ENCODE measurements around the gene CERS5.
A peak's percentile ranks its signal among the peaks of the same experiment; 100 is the strongest.

Gene CERS5

DNA sequence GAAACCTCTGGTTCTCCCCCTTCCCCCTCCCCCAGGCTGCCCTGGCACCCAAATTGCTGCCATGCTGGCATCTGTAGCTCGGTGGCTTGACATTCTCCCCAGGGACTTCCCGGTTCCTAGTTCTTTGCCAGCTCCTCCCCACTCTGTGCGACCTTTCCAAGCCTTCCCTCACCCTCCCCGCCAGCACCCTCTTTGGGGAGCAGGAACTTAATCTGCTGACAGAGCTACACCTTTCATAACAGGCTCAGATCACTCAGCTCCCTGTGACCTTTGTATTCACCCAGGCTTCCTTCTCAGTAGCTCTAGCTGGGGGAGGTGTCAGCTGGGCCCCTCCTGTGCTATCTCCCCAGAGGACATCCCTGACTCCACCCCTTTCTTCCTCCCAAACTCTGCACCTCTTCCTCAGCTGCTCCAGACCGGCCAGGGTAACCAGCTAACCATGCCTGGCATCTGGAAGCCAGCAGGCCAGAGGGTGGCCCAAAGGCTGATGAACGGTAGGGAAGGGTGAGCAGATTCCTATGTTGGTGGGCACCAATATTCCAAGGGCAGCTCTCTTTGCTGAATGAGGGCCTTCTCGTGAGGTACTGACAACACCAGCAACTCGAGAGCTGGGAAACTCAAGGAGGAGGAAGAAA lies 56.9 kb downstream of the CERS5 start:
- H3K27ac Mint-ChIP-seq = peak overlapping the region; percentile 97
- H3K36me3 Mint-ChIP-seq (ENCODE audit: low read depth) = peaks cover 20% of the 10 kb centered on the region
- H3K27me3 Mint-ChIP-seq = peaks cover 4% of the 10 kb centered on the region
- no peaks in the 10 kb centered on the region for H3K9me3 Mint-ChIP-seq
- intact Hi-C loops (cut with micrococcal nuclease) = loop anchor here (2.0 to 5.0 kb wide), 2 partner anchors 21 to 33 kb away; no protein-coding TSS in a partner anchor
- H3K4me1 Mint-ChIP-seq (ENCODE audit: low read depth) = peaks cover 24% of the 10 kb centered on the region
- H3K4me3 Mint-ChIP-seq = peak overlapping the region; percentile 2

DNA sequence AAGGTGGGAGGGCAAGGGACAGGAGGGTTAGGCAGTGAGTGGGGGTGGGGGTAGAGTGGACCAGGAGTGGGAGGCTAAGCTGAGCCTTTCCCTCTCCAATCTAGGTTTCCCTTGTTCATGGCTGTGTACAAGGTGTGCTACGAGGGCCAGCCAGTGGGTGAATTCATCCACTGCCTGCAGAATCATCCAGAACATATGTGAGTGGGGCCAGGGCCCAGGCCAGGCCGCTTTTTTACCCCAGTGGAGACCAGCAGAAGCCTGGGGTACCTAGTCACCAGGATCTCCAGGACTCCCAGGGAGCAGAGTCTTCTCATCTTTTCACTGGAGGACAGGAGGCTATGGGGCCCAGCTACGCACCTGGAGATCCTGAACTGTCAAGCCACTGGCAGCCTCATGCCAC lies 57.9 kb downstream of the CERS5 start:
- intact Hi-C loops (cut with micrococcal nuclease) = no loop called here
- Mint-ChIP-seq H3K4me3 (no peak overlapping the region), H3K4me1 (ENCODE audit: low read depth) (peaks cover 19% of the 10 kb centered on the region), H3K9me3 (no peaks in the 10 kb centered on the region), H3K27ac (peak overlapping the region; percentile 13), H3K36me3 (ENCODE audit: low read depth) (peaks cover 11% of the 10 kb centered on the region), H3K27me3 (peaks cover 7% of the 10 kb centered on the region)

DNA sequence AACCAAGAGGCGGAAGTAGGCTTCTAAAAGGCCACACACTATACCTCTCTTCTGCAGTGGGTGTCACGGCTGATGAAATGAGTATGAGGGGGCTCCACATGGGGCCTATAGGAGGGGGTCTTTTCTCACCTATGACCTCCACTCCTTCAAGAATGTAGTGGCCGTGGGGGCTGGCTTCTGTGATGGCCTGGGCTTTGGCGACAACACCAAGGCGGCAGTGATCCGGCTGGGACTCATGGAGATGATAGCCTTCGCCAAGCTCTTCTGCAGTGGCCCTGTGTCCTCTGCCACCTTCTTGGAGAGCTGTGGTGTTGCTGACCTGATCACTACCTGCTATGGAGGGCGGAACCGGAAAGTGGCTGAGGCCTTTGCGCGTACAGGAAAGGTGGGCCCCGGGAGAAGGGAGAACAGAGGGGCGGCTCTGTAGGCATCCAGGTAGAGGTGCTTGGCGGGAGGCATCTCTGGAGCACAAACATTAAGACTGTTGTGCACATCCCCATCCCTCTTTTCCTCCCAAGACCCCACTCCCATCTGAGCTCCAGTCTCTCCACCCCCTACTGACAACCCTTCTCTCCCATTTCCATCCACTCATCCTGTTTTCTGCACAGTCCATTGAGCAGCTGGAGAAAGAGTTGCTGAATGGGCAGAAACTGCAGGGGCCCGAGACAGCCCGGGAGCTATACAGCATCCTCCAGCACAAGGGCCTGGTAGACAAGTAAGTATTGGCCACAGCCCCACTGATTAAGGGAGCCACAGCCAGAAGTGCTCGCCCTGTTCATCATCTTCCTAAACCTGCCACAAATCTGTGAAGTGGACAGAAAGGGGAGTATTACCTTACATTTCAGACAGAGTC lies 59.5 kb downstream of the CERS5 start:
- Mint-ChIP-seq H3K27me3 (peaks cover 10% of the 10 kb centered on the region), H3K4me3 (no peak overlapping the region), H3K4me1 (ENCODE audit: low read depth) (peaks cover 22% of the 10 kb centered on the region), H3K36me3 (ENCODE audit: low read depth) (peaks cover 7% of the 10 kb centered on the region), H3K9me3 (no peaks in the 10 kb centered on the region), H3K27ac (no peak overlapping the region)
- intact Hi-C loops (cut with micrococcal nuclease) = no loop called here

DNA sequence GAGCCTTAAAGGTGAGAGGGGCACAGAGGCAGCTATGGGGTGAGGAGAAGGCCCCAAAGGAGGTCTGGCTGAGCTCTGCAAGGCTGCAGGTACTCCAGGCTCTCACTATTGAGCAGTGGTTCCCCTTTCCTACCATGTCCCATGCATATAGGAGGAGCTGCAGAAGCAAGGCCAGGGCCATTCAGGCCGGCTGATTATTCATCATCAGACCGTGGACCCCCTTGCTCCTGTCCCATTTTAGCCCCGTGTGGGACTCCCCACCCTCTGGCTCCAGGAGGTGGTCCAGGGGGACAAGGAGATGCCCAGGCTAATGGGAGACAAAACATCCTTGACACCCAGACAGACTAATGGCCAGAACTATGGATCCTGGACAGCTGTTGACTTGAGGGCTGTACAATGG lies 60.3 kb downstream of the CERS5 start:
- intact Hi-C loops (cut with micrococcal nuclease) = no loop called here
- Mint-ChIP-seq H3K27ac (no peak overlapping the region), H3K27me3 (peaks cover 10% of the 10 kb centered on the region), H3K4me1 (ENCODE audit: low read depth) (peaks cover 25% of the 10 kb centered on the region), H3K9me3 (no peaks in the 10 kb centered on the region), H3K36me3 (ENCODE audit: low read depth) (peaks cover 1% of the 10 kb centered on the region), H3K4me3 (no peak overlapping the region)

DNA sequence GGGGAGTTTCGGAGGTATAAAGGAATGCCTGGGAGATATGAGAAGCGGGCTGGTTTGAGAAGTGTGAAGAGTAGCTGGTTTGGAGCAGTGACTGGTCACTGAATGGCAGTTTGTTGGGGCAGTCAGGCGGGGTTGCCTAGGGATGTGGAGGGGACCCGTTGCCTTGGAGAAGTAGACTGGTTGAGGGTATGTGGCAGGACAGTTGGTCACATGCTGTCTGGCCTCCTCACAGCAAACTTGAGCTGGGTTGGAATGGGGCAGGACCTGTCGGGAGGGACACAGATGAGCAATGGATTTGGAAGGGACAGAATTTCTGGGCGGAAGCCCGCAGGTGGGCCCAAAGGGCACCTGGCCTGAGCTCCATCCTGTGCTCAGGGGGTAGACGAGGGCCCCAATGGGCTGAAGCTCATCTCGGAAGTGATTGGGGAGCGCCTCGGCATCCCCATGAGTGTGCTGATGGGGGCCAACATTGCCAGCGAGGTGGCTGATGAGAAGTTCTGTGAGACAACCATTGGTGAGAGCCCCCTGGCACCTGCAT lies 61.2 kb downstream of the CERS5 start:
- H3K27ac Mint-ChIP-seq = no peak overlapping the region
- H3K27me3 Mint-ChIP-seq = peaks cover 10% of the 10 kb centered on the region
- intact Hi-C loops (cut with micrococcal nuclease) = no loop called here
- peaks cover 10% of the 10 kb centered on the region for H3K36me3 Mint-ChIP-seq (ENCODE audit: low read depth)
- H3K9me3 Mint-ChIP-seq = no peaks in the 10 kb centered on the region
- H3K4me3 Mint-ChIP-seq = no peak overlapping the region
- H3K4me1 Mint-ChIP-seq (ENCODE audit: low read depth) = peaks cover 18% of the 10 kb centered on the region

DNA sequence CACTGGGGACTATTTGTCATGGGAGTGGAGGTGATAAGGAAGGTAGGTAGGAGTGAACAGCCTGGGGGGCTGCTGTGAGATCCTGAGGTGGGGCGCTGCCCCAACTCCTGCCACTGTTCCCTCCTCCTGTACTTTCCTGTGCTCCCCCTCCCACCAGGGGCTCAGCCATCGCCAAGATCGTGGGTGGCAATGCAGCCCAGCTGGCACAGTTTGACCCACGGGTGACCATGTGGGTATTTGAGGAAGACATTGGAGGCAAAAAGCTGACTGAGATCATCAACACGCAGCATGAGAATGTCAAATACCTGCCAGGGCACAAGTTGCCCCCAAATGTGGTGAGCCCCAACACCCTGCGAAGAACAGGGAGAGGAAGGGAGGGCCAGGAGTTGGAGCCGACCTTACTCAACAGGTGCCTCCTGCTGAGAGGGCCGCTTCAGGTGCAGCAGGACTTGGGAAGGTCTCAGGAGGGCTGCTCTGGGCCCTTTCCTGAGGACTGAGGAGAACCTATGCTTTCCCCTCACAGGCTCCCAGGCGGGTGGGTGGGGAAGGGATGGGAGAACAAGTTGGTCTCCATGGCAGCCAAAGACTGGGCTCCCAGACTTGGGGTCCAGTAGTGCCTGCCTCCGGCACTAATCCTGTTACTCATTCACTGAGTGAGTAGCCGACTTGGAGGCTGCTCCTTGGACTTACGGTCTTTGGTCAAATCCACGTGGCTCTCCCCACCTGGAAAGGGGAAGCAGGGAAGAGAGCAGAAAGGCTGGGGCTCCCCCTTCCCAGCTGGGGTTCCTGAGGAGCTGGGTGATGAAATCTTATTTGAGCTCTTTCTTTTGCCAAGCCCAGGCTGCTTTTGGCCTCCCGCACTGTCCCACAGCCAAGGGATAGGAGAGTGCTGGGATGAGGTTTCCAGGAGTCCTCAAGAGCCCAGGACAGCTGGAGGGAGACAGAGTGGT lies 62.5 kb downstream of the CERS5 start:
- no peaks in the 10 kb centered on the region for H3K9me3 Mint-ChIP-seq

DNA sequence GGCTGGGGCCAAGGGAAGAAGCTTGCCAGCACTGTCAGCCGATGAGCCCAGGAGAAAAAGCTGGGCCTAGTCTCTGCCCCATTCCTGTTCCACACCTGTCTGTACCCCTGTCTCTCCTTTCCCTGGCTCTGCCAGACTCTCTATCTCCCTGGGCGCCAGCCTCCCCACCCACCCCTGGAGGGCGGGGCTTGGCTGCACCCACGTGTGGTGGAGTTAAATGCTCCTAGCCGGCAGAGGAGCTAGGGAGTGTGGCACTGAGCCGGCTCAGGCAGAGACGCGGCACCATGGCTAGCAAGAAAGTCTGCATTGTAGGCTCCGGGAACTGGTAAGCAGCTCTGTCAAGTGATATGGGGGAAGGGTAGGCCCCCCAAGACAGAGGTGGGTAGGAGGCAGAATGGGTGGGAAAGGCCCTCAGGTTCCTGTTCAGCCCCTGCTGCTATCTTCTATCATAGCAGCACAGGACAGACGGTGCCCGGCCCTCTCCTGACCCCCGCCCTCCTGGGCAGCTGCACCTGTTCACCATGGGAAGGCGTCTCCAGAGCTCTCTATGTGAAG lies 63.3 kb downstream of the CERS5 start, which contains the start of gene GPD1:
Gene GPD1, plus strand, starts transcription at position 242 of the 555 bp plus-strand sequence. Its CDS starts 43 bp downstream, at position 285.
- peaks cover 8% of the 10 kb centered on the region for H3K4me1 Mint-ChIP-seq (ENCODE audit: low read depth)
- intact Hi-C loops (cut with micrococcal nuclease) = no loop called here
- peak within 1 kb of the TSS; percentile 12 for H3K27ac Mint-ChIP-seq
- H3K4me3 Mint-ChIP-seq = no peak within 1 kb of the TSS
- H3K27me3 Mint-ChIP-seq = peaks cover 10% of the 10 kb centered on the region
- peaks cover 30% of the 10 kb centered on the region for H3K36me3 Mint-ChIP-seq (ENCODE audit: low read depth)
- H3K9me3 Mint-ChIP-seq = no peaks in the 10 kb centered on the region

More for the DNA sequence above, 62.5 kb downstream of the CERS5 start:
- peak overlapping the region; percentile 12 for H3K27ac Mint-ChIP-seq
- H3K4me3 Mint-ChIP-seq = no peak overlapping the region
- intact Hi-C loops (cut with micrococcal nuclease) = no loop called here
- H3K27me3 Mint-ChIP-seq = peaks cover 10% of the 10 kb centered on the region
- H3K4me1 Mint-ChIP-seq (ENCODE audit: low read depth) = peaks cover 8% of the 10 kb centered on the region
- peaks cover 22% of the 10 kb centered on the region for H3K36me3 Mint-ChIP-seq (ENCODE audit: low read depth)

DNA sequence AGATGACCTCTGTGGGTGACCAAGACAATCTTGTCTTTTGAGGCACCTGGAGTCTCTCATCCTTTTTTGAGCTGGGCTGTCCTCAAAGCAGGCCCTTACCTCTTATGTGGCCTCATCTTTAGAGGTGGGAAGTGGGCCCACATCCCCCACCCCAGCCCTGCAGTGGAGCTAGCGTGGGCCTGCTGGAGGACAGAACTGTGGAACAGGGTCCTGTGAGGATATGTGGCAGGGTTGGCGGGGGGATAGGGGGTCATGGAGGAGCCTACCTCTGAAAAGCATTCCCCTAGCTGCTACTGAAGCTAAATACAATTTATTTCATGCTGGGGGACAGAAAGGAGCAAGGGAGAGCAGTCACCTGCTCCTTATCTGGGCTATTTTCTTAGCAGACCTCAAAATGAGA lies 63.8 kb downstream of the CERS5 start:
- peaks cover 8% of the 10 kb centered on the region for H3K4me1 Mint-ChIP-seq (ENCODE audit: low read depth)
- intact Hi-C loops (cut with micrococcal nuclease) = no loop called here
- no peak overlapping the region for H3K4me3 Mint-ChIP-seq
- H3K9me3 Mint-ChIP-seq = no peaks in the 10 kb centered on the region
- no peak overlapping the region for H3K27ac Mint-ChIP-seq
- peaks cover 35% of the 10 kb centered on the region for H3K36me3 Mint-ChIP-seq (ENCODE audit: low read depth)
- H3K27me3 Mint-ChIP-seq = peaks cover 10% of the 10 kb centered on the region

DNA sequence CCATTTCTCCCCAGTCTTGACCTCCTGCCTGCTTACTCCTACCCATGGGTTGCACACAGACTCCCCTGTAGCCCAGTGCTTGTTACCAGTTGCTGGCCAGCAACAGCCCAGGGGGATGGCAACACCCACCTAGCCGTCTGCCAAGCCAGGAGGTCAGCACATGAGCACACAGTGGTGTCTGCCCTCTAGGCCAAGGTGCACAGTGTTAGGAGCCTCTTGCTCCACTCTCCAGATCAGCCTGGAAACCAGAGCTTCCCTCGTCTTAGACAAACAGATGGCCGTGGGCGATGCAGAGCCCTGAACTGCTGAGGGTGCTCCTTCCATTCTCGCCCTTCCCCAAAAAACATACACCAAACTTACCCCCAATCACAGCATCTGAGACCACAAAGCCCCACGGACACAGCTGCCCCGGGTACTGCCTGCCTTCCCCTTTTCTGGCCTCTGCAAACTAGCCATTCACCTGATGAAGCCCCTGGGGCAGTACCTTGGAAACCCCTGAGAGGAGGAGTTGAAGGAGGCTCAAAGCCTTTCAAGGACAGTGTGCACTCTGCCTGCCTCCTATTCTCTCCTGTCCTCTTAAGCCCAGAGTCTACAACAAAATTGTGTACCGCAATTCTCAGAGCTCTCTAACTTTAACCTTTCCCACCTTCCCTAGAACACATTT lies 64.4 kb downstream of the CERS5 start:
- Mint-ChIP-seq H3K4me3 (no peak overlapping the region), H3K27ac (no peak overlapping the region), H3K36me3 (ENCODE audit: low read depth) (peaks cover 41% of the 10 kb centered on the region), H3K4me1 (ENCODE audit: low read depth) (peaks cover 8% of the 10 kb centered on the region), H3K27me3 (peaks cover 10% of the 10 kb centered on the region), H3K9me3 (no peaks in the 10 kb centered on the region)
- intact Hi-C loops (cut with micrococcal nuclease) = no loop called here

DNA sequence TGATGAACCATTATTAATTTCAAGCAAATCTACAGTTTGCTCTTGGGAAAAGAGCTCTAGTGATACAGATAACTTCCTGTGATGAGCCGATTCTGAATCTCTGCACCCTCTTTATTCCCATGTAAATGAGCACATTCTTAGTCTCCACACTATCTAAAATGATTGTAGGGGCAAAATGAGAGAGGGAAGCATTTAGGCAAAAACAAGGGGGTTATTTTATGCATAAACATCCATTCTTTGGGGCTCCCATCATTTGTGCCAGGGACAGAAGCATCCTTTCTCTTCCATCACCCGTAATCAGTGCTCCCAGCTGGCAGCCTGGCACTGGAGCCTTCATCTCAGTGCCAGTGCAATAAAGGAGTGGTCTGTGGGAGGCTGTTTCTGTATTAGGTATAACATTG lies 65.0 kb downstream of the CERS5 start:
- Mint-ChIP-seq H3K27me3 (peaks cover 10% of the 10 kb centered on the region), H3K27ac (no peak overlapping the region), H3K9me3 (no peaks in the 10 kb centered on the region), H3K36me3 (ENCODE audit: low read depth) (peaks cover 47% of the 10 kb centered on the region), H3K4me1 (ENCODE audit: low read depth) (peaks cover 8% of the 10 kb centered on the region), H3K4me3 (no peak overlapping the region)
- intact Hi-C loops (cut with micrococcal nuclease) = no loop called here

DNA sequence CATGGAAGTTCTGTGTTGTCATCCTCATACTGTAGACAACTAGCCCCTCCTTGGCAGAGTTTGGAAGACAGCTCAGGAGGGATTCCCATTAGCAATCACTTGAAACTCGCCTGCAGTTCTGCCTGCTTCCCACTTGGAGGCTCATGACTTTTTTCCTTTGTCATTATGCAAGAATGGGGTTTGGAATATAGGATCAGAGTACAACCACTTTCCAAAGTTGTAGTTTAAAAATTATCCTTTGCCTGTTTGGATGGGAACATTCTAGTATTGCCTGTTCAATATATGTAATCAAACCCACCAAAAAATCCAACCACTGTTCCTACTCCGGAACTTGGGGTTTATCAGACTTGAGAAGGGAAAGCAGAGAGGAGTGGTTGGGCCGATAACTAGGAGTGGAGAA lies 65.5 kb downstream of the CERS5 start:
- H3K27me3 Mint-ChIP-seq = peaks cover 10% of the 10 kb centered on the region
- peaks cover 52% of the 10 kb centered on the region for H3K36me3 Mint-ChIP-seq (ENCODE audit: low read depth)
- peaks cover 8% of the 10 kb centered on the region for H3K4me1 Mint-ChIP-seq (ENCODE audit: low read depth)
- no peak overlapping the region for H3K27ac Mint-ChIP-seq
- H3K4me3 Mint-ChIP-seq = no peak overlapping the region
- intact Hi-C loops (cut with micrococcal nuclease) = no loop called here
- H3K9me3 Mint-ChIP-seq = no peaks in the 10 kb centered on the region

DNA sequence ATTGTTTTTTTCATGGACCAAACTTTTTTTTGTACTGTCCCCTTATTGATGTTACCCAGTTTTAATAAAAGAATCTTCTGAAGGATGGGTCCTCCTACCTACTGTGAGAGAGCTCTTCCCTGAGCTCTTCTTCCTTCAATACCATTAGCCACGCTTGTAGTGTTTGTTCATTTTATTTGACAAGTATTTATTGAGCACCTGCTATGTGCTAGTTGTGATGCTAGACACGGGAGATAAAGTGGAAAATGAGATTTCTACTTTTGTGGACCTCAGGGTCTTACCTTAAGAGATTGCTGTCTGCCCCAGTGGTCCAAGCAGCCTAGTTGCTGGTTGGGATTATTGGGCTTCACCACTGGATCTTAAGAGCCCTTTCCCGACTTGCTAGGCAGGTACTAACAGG lies 66.6 kb downstream of the CERS5 start:
- H3K27ac Mint-ChIP-seq = peak overlapping the region; percentile 21
- H3K9me3 Mint-ChIP-seq = no peaks in the 10 kb centered on the region
- peaks cover 63% of the 10 kb centered on the region for H3K36me3 Mint-ChIP-seq (ENCODE audit: low read depth)
- H3K4me3 Mint-ChIP-seq = no peak overlapping the region
- intact Hi-C loops (cut with micrococcal nuclease) = no loop called here
- H3K27me3 Mint-ChIP-seq = peaks cover 7% of the 10 kb centered on the region
- H3K4me1 Mint-ChIP-seq (ENCODE audit: low read depth) = peaks cover 8% of the 10 kb centered on the region
